Endometrial microvascular endothelial cells (primary cell): Measurements from ENCODE around the gene ZKSCAN3. TPM values are rescaled to one million over a fixed set of nuclear protein-coding genes. Genes with fewer than 3 reads are reported as not detected.
"Not testable (repeated sequence)": the region's sequence is repeated elsewhere in the genome, so short reads cannot be mapped to it uniquely, and the experiment has no call there.

ENCODE experiments used
- in situ Hi-C: cut with HindIII; loops from 2 replicates; pipeline ENCODE4 v1.10.0; 2017; ENCODE audit warnings: low sequenced_read_pairs, low pct_unique_long_range_greater_than_20kb; ENCODE audit errors: inconsistent ontology term
- total RNA-seq: library from RNA; depleted of rRNA; stranded (reverse); fragments of >200 nt; gene quantifications from one replicate; pipeline ENCODE4 v1.2.3, GENCODE V29; 2015; ENCODE audit errors: inconsistent ontology term

The ZKSCAN3 gene
- 2.9 TPM for total RNA-seq

GRCh38 chr6:28349892-28350737, at the start of gene ZKSCAN3:
ZKSCAN3 (plus strand) TSS chr6:28349947; CDS start chr6:28359587, 9,640 bp downstream.
- in situ Hi-C loops = no loop called here

GRCh38 chr6:28303570-28303969, 46.2 kb upstream of the ZKSCAN3 start:
- in situ Hi-C loops = no loop called here

DNA sequence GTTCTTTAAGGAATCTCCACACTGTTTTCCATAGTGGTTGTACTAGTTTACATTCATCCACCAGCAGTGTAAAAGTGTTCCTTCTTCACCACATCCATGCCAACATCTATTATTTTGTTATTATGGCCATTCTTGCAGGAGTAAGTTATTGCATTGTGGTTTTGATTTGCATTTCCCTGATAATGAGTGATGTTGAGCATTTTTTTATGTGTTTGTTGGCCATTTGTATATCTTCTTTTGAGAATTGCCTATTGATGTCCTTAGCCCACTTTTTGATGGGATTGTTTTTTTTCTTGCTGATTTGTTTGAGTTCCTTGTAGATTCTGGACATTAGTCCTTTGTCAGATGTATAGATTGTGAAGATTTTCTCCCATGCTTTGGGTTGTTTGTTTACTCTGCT, 43.4 kb upstream of the ZKSCAN3 start:
- in situ Hi-C loops = not testable (repeated sequence)

- in situ Hi-C loops = no loop called here
These were observed 38.5 kb upstream of the ZKSCAN3 start for GRCh38 chr6:28311139-28311823.

DNA sequence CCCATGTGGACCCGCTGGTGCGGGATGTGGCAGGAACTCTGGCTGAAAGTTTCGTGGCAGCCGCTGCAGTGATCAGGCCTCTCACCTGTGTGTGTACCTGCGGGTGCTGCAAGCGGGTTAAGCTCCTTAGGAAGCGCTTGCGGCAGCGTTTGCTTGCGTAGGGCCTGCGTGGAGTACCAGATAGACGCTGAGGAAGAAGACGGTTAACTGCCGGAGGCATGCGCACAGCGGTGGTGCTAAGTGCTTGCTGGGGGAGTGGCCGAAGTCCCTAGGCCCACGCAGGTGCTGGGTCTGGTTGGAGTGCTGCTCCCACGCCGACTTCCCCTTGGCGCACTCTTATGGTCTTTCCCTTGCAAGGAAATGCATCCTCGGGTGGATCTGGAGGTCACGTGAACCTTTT, 36.8 kb upstream of the ZKSCAN3 start:
- in situ Hi-C loops = no loop called here

GRCh38 chr6:28315628-28316027, 34.1 kb upstream of the ZKSCAN3 start:
- in situ Hi-C loops = no loop called here

GRCh38 chr6:28317866-28318265, 31.9 kb upstream of the ZKSCAN3 start:
- in situ Hi-C loops = not testable (repeated sequence)

GRCh38 chr6:28322661-28323060, 27.1 kb upstream of the ZKSCAN3 start:
- in situ Hi-C loops = no loop called here

DNA sequence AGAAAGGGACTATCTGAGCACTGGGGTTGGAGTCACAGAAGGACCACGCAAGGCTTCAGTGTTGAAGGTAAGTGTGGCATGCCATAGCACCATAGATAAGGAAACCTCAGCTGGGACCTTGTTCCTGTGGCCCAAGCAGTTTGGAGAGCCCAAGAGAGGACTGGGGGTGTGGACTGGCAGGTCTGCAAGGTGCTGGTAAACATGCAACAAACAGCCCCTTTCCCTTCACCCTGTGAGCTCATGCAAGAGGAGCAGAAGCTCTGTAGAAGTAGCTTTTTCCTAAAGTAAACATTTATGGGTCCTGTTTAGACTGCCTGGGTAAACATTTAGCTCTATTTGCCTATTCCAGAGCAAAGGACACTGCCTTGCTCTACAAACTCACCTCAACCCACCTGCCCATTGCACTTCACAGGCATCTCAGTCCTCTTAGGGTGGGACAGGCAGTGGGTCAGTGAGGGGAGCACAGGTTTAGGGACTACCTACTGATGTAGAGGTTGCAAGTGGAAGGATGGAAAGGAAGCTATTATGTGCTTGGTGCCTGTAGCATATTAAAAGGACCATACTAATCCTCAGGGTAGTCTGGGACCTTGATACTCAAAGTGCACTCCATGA, 25.8 kb upstream of the ZKSCAN3 start:
- in situ Hi-C loops = no loop called here

DNA sequence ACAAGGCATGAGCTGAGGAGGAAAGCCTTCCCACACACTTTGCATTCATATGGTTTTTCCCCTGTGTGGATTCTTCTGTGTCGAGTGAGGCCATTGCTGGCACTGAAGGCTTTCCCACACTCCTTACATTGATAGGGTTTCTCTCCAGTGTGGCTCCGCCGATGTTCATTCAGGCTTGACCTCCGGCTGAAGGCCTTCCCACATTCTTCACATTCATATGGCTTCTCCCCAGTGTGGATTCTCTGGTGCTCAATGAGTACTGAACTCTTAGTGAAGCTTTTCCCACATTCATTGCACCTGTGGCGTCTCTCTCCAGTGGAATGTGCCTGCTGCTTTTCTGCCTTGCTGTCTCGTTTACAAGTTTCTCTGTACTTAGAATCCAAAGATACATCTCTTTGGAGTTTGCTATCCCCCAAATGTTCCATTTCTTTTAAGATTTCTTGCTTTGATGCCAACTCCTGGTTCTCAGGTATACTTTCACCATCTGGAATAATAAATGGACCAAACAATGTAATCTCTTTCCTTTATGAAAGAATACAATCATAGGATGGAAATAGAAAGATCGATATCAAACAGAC, 23.3 kb upstream of the ZKSCAN3 start:
- in situ Hi-C loops = no loop called here

DNA sequence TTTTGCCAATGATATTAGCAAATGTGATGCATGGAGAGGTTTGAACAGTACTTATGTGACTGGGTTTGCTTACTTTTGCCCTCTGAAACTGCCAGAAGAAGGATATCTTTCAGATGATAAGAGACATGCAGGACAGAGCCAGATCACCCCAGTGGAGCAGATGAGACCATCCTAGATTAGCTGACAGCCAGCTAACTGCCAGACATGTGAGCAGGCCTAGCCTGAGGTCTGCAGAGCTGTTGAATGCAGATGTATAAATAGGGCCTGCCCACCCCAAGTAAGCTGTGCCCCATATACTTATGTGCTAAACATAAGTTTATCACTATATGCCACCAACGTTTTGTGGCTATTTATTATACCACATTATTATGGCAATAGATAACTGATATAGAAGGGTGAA, 19.7 kb upstream of the ZKSCAN3 start:
- in situ Hi-C loops = no loop called here

DNA sequence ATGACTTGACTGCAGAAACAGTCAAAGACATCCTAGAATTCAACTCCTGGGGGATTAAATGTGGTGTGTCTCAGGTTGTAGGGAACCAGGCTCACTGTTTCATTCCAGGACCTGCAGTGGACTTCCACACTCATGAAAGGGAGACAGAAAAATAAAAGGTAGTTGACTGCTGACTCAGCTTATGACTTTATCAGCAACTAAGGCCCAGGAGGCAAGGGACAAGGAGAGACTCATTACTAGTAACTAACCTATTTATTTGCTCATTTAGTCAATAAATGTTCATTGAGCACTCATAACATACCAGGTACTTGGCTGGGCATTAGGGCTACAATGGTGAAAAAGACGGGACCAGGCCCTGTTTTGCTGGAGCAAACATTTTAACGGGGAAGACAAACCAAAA, 16.7 kb upstream of the ZKSCAN3 start:
- in situ Hi-C loops = no loop called here

DNA sequence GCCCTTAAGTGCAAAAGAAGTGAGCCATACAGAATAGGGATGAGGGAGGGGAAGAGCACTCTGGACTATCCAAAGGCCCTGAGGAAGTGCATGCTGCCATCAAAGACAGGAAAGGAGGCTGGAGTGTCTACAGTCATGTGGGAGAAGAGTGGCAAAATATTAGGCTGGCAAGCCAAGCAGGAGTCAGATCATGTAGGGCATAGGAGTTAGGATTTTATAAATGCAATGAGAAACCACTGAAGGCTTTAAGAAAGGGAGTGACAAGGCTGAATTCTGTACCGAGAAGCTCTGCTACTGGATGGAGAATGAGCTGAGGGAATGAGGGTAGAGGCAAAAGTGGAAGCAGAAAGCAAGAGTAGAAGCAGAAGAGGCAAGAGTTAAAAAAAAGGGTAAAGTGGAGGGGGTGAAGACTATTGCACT, 16.1 kb upstream of the ZKSCAN3 start:
- in situ Hi-C loops = no loop called here

DNA sequence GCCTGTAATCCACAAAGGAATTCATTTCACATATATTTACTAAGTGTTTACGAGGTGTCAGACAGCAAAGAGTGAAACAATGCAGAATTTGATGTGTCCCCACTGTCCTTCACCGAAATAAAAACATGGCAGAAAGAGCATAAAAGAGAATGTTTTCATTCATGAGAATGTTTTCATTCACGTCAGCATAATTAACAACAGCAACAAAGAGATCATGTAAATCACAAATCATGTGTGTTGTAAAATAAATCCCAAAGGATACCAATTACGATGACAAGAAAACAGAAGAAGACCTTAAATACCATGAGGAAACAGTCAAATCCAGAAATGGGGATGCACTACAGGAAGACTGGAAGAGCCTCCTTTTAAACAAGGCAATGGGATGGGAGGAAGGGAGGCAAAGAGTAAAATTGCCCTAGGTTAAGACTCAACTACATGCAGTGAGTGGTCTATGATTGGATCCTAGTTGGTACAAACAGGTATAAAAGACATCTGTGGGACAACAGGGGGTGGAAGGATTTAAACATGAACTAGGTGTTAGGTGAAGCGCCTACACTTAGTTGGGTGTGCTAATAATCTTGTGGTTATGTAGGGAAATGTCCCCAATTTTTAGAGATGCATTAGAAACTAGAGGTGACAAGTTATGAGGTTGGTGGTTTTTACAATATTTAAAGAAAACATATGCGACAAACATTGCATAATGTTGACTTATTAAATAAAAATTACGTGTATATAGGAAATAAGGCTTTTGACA, 15.3 kb upstream of the ZKSCAN3 start:
- in situ Hi-C loops = no loop called here

DNA sequence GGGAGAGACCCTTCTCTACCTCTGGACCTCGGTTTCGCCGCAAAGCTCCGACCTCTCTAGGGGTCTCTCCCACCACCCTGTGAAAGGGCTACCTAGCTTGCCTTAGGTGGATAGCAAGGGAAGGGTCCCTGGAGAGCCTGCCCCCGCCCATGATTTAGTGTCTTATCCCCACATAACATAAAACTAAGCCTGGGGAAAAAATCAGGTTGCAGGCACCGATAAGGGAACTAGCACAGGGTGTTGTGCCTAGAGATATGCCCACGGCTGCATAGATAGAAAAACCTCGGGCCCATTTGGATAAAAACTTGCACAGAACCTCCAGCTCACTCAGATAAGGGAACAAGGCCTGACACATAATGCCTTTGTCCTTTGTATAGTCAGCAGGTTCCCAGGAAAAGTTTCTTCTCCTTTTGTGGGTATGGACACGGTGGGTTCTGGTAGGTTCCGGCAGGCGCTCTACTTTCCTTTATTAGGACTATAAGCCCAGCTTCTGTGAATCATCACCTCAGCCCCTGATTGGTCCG, 14.6 kb upstream of the ZKSCAN3 start:
- in situ Hi-C loops = no loop called here

- in situ Hi-C loops = no loop called here
These were observed 14.0 kb upstream of the ZKSCAN3 start, which contains the start of gene ZSCAN31 for GRCh38 chr6:28335564-28336283. ZSCAN31 (minus strand) TSS chr6:28336148; CDS start chr6:28329683, 6,465 bp downstream.

- in situ Hi-C loops = no loop called here
These were observed 13.2 kb upstream of the ZKSCAN3 start for GRCh38 chr6:28336284-28337120.
